NCI-H2029 (cell line): ENCODE measurements around the gene AKNA.

ENCODE experiments used
- DNase-seq: peaks from one replicate; lab custom pipeline; 2025; lab: John Stamatoyannopoulos, UW

Gene AKNA

GRCh38 chr9:114287001-114287762 lies 100.6 kb downstream of the AKNA start:
- no peak for DNase-seq

DNA sequence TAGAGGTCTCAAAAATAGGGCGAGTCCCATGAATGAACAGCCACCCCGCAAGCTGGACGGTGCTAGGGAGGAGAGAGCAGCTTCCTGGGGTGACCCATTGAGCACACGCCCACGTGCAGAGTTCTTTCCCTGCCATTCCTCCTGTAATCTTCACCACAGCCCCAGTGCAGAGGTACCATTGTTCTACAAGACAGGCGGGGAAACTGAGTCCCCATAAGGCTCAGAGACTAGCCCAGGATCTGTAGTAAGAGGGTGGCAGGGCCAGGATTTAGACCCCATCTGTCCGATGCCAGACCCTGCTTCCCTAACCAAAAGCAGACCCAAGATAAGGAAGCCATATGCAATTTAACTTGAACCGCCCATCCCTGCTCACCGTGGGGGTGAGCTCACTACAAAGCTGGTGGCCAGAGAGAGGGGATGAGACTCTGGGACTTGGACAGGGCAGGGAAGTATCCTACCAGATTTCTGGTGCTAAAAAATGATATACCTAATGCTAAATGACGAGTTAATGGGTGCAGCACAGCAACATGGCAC lies 101.6 kb downstream of the AKNA start:
- no peak for DNase-seq

DNA sequence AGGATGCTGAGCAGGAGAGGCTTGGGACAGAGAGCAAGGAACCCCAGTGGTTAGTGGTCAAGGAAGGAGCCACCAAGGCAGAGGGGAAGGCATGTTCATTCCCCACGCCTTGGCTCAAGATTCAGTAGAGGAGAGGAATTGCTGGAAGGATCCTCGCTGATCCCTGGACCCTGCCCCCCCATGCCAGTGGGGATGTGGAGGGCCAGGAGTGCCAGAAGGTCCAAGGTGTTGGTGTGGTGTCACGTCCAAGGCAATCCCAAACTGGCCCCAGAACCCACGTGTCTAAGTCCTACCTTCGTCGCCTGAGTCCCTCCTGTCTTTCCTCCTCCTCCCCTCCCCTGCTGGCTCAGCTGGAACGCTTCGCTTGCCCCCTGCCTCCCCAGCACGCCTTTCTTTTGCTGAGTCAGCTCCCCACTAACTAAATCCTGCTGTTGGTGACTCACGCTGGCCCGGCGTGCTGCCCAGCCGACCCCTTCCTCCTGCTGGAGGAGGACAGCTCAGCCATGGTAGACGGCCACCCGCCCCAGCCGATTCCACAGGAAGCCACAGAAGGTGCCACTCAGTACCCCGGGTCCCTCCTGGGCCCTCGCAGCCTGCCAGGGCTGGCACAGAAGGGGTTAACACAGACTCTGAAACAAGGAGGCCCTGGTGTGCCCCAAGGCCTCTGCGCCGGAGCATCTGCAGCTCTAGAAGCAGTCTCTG lies 102.5 kb downstream of the AKNA start:
- DNase-seq = no peak

GRCh38 chr9:114284316-114285060 lies 103.3 kb downstream of the AKNA start:
- DNase-seq = no peak
